Measurements from ENCODE around the gene CHRM1. TPM values are rescaled to one million over a fixed set of nuclear protein-coding genes. Genes with fewer than 3 reads are reported as not detected.

The CHRM1 gene
- total RNA-seq, 2 experiments from 2014 or later = not detected

GRCh38 chr11:62926680-62927455, 5.7 kb upstream of the CHRM1 start:
- no peak overlapping the region for H3K4me3 ChIP-seq (ENCODE audit: low read length)

GRCh38 chr11:62925745-62926679, 4.8 kb upstream of the CHRM1 start:
- DNase-seq (peak in 1 of 14 experiments; percentile 8), ATAC-seq (ENCODE audit: poor library complexity) (no peak)
- ChIA-PET CTCF (interaction anchor here (0.7 kb wide), 1 partner anchor 20 kb away, joined by 3 read pairs; no protein-coding TSS in a partner anchor), POLR2A (no interaction called here)
- Histone ChIP-seq H3K27me3 (ENCODE audit: control insufficient read depth in 1 of 2, insufficient read depth in 2 of 2, low read length in 2 of 2) (peaks cover 73 to 77% of the 10 kb centered on the region in 2 experiments), H3K9me3 (ENCODE audit: control insufficient read depth in 1 of 2, insufficient read depth in 1 of 2, low read length in 2 of 2) (peaks cover 0 to 36% of the 10 kb centered on the region in 2 experiments), H3K4me3 (ENCODE audit: low read length) (peak overlapping the region; percentile 18), H3K27ac (ENCODE audit: low read depth in 1 of 2, low read length in 2 of 2) (no peak overlapping the region), H3K4me1 (ENCODE audit: insufficient read depth, low read length) (peaks cover 42% of the 10 kb centered on the region), H3K36me3 (ENCODE audit: insufficient read depth, low read length) (no peaks in the 10 kb centered on the region)
- H3K4me3 Mint-ChIP-seq = peak overlapping the region; percentile 68
- H3K27ac Mint-ChIP-seq = no peak overlapping the region
- no peaks in the 10 kb centered on the region for H3K36me3 Mint-ChIP-seq (ENCODE audit: low read depth)
- no peaks in the 10 kb centered on the region for H3K9me3 Mint-ChIP-seq
- peaks cover 97% of the 10 kb centered on the region for H3K27me3 Mint-ChIP-seq
- no peak for TF ChIP-seq CTCF (IDR thresholded peaks at IDR 0.05)
- H3K4me1 Mint-ChIP-seq (ENCODE audit: low read depth) = peaks cover 33% of the 10 kb centered on the region
- intact Hi-C loops (cut with DNase I, micrococcal nuclease) = no loop called here

More at GRCh38 chr11:62926680-62927455, 5.7 kb upstream of the CHRM1 start:
- intact Hi-C loops (cut with DNase I, micrococcal nuclease) = no loop called here
- no peak overlapping the region for H3K27ac Mint-ChIP-seq
- H3K4me3 Mint-ChIP-seq = no peak overlapping the region
- H3K36me3 Mint-ChIP-seq (ENCODE audit: low read depth) = no peaks in the 10 kb centered on the region
- ChIA-PET POLR2A (no interaction called here), CTCF (interaction anchor here (0.6 kb wide), 1 partner anchor 21 kb away, joined by 3 read pairs; no protein-coding TSS in a partner anchor)
- peaks cover 33% of the 10 kb centered on the region for H3K4me1 Mint-ChIP-seq (ENCODE audit: low read depth)
- no peaks in the 10 kb centered on the region for H3K9me3 Mint-ChIP-seq
- H3K27me3 Mint-ChIP-seq = peaks cover 95% of the 10 kb centered on the region
- peaks cover 42% of the 10 kb centered on the region for H3K4me1 ChIP-seq (ENCODE audit: insufficient read depth, low read length)
- no peaks in the 10 kb centered on the region for H3K36me3 ChIP-seq (ENCODE audit: insufficient read depth, low read length)
- no peak overlapping the region for H3K27ac ChIP-seq (ENCODE audit: low read depth in 1 of 2, low read length in 2 of 2)
- DNase-seq = no peak
- peaks cover 0 to 36% of the 10 kb centered on the region in 2 experiments for H3K9me3 ChIP-seq (ENCODE audit: control insufficient read depth in 1 of 2, insufficient read depth in 1 of 2, low read length in 2 of 2)
- peaks cover 70 to 81% of the 10 kb centered on the region in 2 experiments for H3K27me3 ChIP-seq (ENCODE audit: control insufficient read depth in 1 of 2, insufficient read depth in 2 of 2, low read length in 2 of 2)
- ATAC-seq (ENCODE audit: poor library complexity) = no peak
- no peak for TF ChIP-seq CTCF (IDR thresholded peaks at IDR 0.05)

GRCh38 chr11:62925308-62925707, 4.1 kb upstream of the CHRM1 start:
- DNase-seq (no peak), ATAC-seq (ENCODE audit: poor library complexity) (no peak)
- Mint-ChIP-seq H3K4me1 (ENCODE audit: low read depth) (peaks cover 33% of the 10 kb centered on the region), H3K27me3 (peaks cover 95% of the 10 kb centered on the region), H3K27ac (no peak overlapping the region), H3K4me3 (peak overlapping the region; percentile 68), H3K9me3 (no peaks in the 10 kb centered on the region), H3K36me3 (ENCODE audit: low read depth) (no peaks in the 10 kb centered on the region)
- no peaks in the 10 kb centered on the region for H3K36me3 ChIP-seq (ENCODE audit: insufficient read depth, low read length)
- H3K4me1 ChIP-seq (ENCODE audit: insufficient read depth, low read length) = peaks cover 42% of the 10 kb centered on the region
- no peak overlapping the region for H3K4me3 ChIP-seq (ENCODE audit: low read length)
- ChIA-PET CTCF (interaction anchor here (0.7 kb wide), 1 partner anchor 19 kb away, joined by 3 read pairs; no protein-coding TSS in a partner anchor), POLR2A (no interaction called here)
- intact Hi-C loops (cut with DNase I, micrococcal nuclease) = no loop called here
- H3K9me3 ChIP-seq (ENCODE audit: control insufficient read depth in 1 of 2, insufficient read depth in 1 of 2, low read length in 2 of 2) = peaks cover 0 to 36% of the 10 kb centered on the region in 2 experiments
- H3K27me3 ChIP-seq (ENCODE audit: control insufficient read depth in 1 of 2, insufficient read depth in 2 of 2, low read length in 2 of 2) = peaks cover 70 to 74% of the 10 kb centered on the region in 2 experiments
- TF ChIP-seq CTCF (IDR thresholded peaks at IDR 0.05) = no peak
- no peak overlapping the region for H3K27ac ChIP-seq (ENCODE audit: low read depth in 1 of 2, low read length in 2 of 2)

Data from CD4-positive, alpha-beta T cell (primary cell).